DOHH2 (cell line): ENCODE measurements around the gene LAMA2.

ENCODE experiments used
- CTCF ChIP-seq: fragments of 200-600 bp; sonication (generic); IDR thresholded peaks from one replicate; pipeline ENCODE4 v1.5.1; 2014; ENCODE audit warnings: antibody characterized with exemption, mild to moderate bottlenecking, low read depth, low read length; ENCODE audit not compliant: poor library complexity, severe bottlenecking
- EZH2phosphoT487 ChIP-seq: fragments of 200-600 bp; sonication (generic); IDR thresholded peaks from 2 replicates; pipeline ENCODE4 v1.6.1; 2017; ENCODE audit warnings: borderline replicate concordance, mild to moderate bottlenecking, antibody characterized with exemption, low read length, moderate library complexity, mixed read lengths

GRCh38 chr6:129350278-129350677 lies 467.3 kb downstream of the LAMA2 start:
- no peak for TF ChIP-seq CTCF
- TF ChIP-seq EZH2phosphoT487: no peak
